Lung (tissue), 12 donors: ENCODE results near the gene WSCD2. TPM values are rescaled to one million over a fixed set of nuclear protein-coding genes. Genes with fewer than 3 reads are reported as not detected.

Experiments used
- ATAC-seq: fragments of 200-7000 bp; cut with Tn5 transposase; one replicate; pipeline ENCODE4 v1.9.1; 2020; ENCODE audit warnings: moderate number of reproducible peaks; ENCODE audit not compliant: insufficient read depth, low FRiP score
- DNase-seq, 3 donors: peaks; one replicate each; pipeline ENCODE4 v3.0.0-alpha.2; 2013 to 2017
- H3K27ac ChIP-seq, 2 donors: one replicate each; pipeline ENCODE4 v1.5.1; 2013; ENCODE audit warnings: mild to moderate bottlenecking in 2 of 2, moderate library complexity in 2 of 2, control low read depth in 1 of 2, inconsistent platforms in 1 of 2, low read depth in 1 of 2, low read length in 1 of 2
- H3K27me3 ChIP-seq, 3 donors: one replicate each; pipeline ENCODE4 v1.5.1; 2013; ENCODE audit warnings: low read length in 2 of 3; ENCODE audit not compliant: control insufficient read depth in 3 of 3, insufficient read depth in 3 of 3
- H3K36me3 ChIP-seq, 4 donors: one replicate each; pipeline ENCODE4 v1.5.1; 2013; ENCODE audit warnings: low read length in 4 of 4, mild to moderate bottlenecking in 1 of 4, moderate library complexity in 1 of 4; ENCODE audit not compliant: control insufficient read depth in 4 of 4, insufficient read depth in 4 of 4
- H3K4me1 ChIP-seq, 5 donors: one replicate each; pipeline ENCODE4 v1.5.1; 2013; ENCODE audit warnings: low read length in 5 of 5, mild to moderate bottlenecking in 2 of 5, moderate library complexity in 1 of 5; ENCODE audit not compliant: control insufficient read depth in 5 of 5, insufficient read depth in 5 of 5
- H3K4me3 ChIP-seq: one replicate; pipeline ENCODE4 v1.5.1; 2013; ENCODE audit warnings: mild to moderate bottlenecking, control low read depth, moderate library complexity
- H3K9ac ChIP-seq, 2 donors: one replicate each; pipeline ENCODE4 v1.5.1; 2013; ENCODE audit warnings: low read length in 2 of 2, control low read depth in 1 of 2; ENCODE audit not compliant: insufficient read depth in 1 of 2
- H3K9me3 ChIP-seq, 4 donors: one replicate each; pipeline ENCODE4 v1.5.1; 2013; ENCODE audit warnings: low read length in 3 of 4, mild to moderate bottlenecking in 1 of 4, moderate library complexity in 1 of 4; ENCODE audit not compliant: control insufficient read depth in 4 of 4, insufficient read depth in 3 of 4
- CTCF ChIP-seq: IDR thresholded peaks from 2 replicates; pipeline ENCODE4 v1.5.1; 2012; ENCODE audit warnings: mild to moderate bottlenecking; ENCODE audit errors: control extremely low read depth, extremely low read depth
- WGBS, 2 donors: extraction: QIAGEN DNeasy Blood & Tissue Kit; methylation state at CpG; one replicate each; pipeline ENCODE4 v1.1.7; 2013; 5-methylcytosine and 5-hydroxymethylcytosine counted together
- polyA plus RNA-seq, 2 donors: library from polyadenylated mRNA; stranded (reverse); fragments of 200-250 nt; gene quantifications; one replicate each; pipeline ENCODE4 v1.2.1, GENCODE V29; 2013
- total RNA-seq, 2 donors: library from RNA; depleted of rRNA in 1 of 2; stranded (reverse); fragments of >200 nt in 1 of 2; gene quantifications; one replicate each; pipeline ENCODE4 v1.2.1, GENCODE V29; 2014 to 2021
- donor health status: control.
- donor health status: control.
- donor health status: Bipolar disorder and iron deficiency.
- donor health status: healthy.
- donor health status: DM: yes; HTN: yes; CAD: no.

WSCD2 gene
- total and polyA plus RNA-seq, 4 donors: 0.02 to 1.8 (median 0.40) TPM

GRCh38 chr12:108082485-108082884, 46.6 kb upstream of the WSCD2 start:
- no peak for TF ChIP-seq CTCF
- ATAC-seq (no peak), DNase-seq (no peak)
- Histone ChIP-seq H3K27ac (no peak overlapping the region), H3K36me3 (no peaks in the 10 kb centered on the region), H3K9ac (no peak overlapping the region), H3K27me3 (peaks cover 0 to 6% (median 0%) of the 10 kb centered on the region in 3 donors), H3K4me3 (no peak overlapping the region), H3K4me1 (no peaks in the 10 kb centered on the region), H3K9me3 (peaks cover 0 to 10% (median 3%) of the 10 kb centered on the region in 4 donors)
- 54 to 88% methylated on average over 1 of the region's 1 CpG for WGBS, 2 donors

- no peak for ATAC-seq
- TF ChIP-seq CTCF: no peak
- 88 to 90% methylated on average over 1 of the region's 1 CpG for WGBS, 2 donors
Measured at GRCh38 chr12:108087900-108088299, 41.2 kb upstream of the WSCD2 start.

GRCh38 chr12:108090107-108090899, 38.8 kb upstream of the WSCD2 start:
- DNase-seq: no peak
- no peak for ATAC-seq
- Histone ChIP-seq H3K4me1 (no peaks in the 10 kb centered on the region), H3K27me3 (peaks cover 0 to 1% (median 0%) of the 10 kb centered on the region in 3 donors), H3K9ac (no peak overlapping the region), H3K27ac (no peak overlapping the region), H3K4me3 (no peak overlapping the region), H3K36me3 (no peaks in the 10 kb centered on the region), H3K9me3 (peaks cover 0 to 20% (median 4%) of the 10 kb centered on the region in 4 donors)
- 66 to 71% methylated on average over 13 of the region's 13 CpGs for WGBS, 2 donors
- no peak for TF ChIP-seq CTCF

More at GRCh38 chr12:108087900-108088299, 41.2 kb upstream of the WSCD2 start:
- Histone ChIP-seq H3K9ac (no peak overlapping the region), H3K9me3 (peaks cover 0 to 20% (median 6%) of the 10 kb centered on the region in 4 donors), H3K27me3 (no peaks in the 10 kb centered on the region), H3K4me3 (no peak overlapping the region), H3K4me1 (no peaks in the 10 kb centered on the region), H3K27ac (no peak overlapping the region), H3K36me3 (no peaks in the 10 kb centered on the region)
- no peak for DNase-seq
